HG03066 (cell line): ENCODE results near the gene MSRB2.
"Not testable (repeated sequence)": the region's sequence is repeated elsewhere in the genome, so short reads cannot be mapped to it uniquely, and the experiment has no call there.

Source experiments
- ATAC-seq: cut with Tn5 transposase; IDR thresholded peaks from one replicate; pipeline ENCODE4 v1.9.1; 2021; ENCODE audit warnings: low read depth; ENCODE audit not compliant: unreplicated experiment

MSRB2 gene

DNA sequence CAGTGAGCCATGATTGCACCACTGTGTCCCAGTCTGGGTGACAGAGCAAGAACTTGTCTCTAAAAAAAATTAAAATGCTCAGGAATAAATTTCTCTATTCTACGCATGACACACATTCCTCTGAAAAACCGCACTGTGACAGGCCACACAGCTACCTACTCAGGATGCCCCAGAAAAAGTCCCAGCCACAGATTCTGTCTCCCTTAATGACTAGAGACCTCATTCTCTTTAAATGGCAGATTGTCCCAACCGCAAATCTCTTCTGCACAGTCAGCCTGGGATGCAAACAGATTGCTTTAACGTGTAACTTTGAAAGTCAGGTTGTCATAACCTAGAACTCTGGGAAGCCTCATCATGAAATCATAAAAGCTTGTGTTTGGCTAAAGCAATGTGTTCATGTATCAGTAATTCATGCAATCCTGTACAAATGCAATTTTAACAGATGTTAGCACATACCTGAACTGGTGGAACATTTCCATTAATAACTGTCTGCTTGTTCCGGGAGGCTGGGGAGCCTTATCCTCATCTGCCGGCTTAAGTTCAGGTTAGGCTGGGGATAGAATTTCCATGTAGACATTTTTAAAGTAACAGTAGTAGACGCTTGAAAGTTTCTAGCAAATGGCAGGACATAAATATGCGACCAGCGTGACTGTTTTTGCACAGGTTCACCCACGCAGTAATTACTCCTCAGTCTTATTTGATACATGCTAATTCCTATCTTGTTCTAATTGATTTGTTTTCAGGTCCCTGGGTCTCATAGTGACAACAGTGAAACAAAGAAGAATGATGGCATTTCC is 26.2 kb upstream of the MSRB2 start:
- ATAC-seq: no peak

DNA sequence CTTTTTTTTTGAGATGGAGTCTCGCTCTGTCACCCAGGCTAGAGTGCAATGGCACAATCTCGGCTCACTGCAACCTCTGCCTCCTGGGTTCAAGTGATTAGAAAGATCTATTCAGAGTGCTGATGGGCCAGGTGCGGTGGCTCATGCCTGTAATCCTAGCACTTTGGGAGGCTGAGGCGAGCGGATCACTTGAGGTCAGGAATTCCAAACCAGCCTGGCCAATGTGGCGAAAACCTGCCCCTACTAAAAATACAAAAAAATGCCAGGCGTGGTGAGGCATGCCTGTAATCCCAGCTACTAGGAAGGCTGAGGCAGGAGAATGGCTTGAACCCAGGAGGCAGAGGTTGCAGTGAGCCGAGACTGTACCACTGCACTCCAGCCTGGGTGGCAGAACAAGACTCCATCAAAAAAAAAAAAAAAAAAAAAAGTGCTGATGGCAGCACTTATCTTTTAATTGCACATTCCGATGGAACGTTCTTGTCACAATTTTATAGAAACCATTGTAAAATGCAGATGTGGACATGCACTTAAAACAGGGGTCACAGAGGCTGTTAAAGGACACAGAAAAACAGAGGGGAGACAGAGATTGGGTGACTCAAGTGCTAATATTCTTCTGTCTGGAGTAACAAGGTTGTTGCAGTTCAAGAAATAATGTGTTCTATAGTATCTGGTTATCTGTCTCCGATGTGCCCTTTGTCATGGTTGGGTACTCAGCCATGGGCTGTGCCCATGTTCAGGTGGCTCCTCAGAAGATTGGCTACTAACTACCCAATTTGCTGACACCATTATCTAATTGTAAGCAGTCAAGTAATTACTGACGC is 25.1 kb upstream of the MSRB2 start:
- ATAC-seq: not testable (repeated sequence)

DNA sequence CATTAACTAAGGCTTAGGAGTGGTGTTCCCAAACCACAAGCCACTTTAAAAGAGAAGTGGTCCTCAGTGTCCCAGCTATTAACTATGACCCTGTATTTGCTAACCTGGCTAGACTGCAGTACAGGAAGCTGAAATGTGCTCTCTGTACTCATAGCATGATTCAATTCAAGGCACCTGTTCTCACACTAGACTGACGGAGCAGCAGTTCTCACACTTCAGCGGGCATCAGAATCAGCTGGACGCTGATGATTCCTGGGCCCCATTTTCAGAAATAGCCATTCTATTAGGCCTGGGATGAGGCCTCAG is 24.5 kb upstream of the MSRB2 start:
- no peak for ATAC-seq

DNA sequence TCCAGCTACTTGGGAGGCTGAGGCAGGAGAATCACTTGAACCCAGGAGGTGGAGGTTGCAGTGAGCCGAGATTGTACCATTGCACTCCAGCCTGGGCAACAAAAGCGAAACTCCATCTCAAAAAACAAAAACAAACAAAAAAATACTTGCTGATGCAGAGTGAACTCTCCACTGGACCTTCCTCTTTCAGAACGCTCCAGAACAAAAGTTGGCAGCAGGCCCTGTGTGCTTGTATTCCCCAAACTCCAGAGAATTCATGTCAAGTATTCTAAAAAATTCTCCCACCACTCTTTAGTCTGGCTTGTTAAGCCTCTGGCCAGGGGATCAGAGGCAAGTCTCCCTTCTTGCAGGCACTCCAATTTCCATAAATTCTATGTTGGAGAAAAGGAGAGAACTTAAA is 22.8 kb upstream of the MSRB2 start:
- ATAC-seq: not testable (repeated sequence)

DNA sequence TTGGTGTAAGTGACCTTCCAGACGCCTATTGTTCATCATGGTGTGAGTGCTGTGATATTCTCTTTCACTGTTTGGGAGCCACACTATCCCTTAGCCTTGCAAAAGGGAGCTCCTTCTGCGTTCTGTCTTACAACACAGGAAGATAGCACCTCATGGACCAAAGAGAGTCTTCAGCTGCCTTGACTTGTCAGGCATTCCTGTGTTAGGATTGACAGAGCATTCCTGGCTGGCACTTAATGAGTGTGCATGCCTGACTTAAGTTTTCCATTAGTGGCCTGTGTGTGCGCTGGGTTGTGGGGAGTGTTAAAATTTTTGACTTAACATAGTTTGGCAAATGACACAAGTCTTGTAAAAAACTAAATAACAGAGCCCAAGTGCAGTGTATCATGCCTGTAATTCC is 21.9 kb upstream of the MSRB2 start:
- no peak for ATAC-seq

DNA sequence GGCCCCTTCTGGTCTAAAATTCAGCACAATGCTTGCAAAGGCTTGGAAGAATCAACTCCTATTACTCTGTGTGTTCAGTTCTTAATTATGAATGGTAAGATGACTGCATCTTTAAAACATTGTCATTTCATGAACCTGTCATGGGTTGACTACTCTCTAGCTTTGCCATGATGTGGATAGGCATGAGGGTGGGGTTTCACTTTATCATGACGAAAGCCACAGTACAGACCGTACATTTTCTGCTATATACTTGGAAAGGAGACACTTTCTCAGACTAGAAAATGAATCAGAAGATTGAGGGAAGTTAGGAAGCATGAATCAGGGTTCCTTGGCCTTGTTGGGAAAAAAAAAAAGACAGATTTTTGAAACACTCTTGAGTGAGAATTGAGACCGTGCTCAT is 19.7 kb upstream of the MSRB2 start:
- ATAC-seq: no peak

DNA sequence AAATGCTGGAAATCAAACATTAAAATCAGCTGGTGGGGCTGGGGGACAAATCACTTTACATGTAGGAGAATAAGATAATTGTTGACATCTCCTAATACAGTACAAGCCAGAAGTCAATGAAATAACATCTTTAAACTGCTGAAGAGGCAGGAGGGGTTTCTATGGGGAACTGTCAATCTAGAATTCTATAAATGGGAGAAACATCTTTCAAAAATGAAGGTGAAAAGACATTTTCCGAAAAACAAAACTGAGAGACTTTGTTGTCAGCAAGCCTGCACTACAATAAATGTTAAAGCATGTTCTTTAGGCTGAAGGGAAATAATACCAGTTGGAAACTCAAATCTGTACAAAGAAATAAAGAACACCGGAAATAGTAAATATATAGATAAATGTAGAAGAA is 17.3 kb upstream of the MSRB2 start:
- ATAC-seq: no peak

DNA sequence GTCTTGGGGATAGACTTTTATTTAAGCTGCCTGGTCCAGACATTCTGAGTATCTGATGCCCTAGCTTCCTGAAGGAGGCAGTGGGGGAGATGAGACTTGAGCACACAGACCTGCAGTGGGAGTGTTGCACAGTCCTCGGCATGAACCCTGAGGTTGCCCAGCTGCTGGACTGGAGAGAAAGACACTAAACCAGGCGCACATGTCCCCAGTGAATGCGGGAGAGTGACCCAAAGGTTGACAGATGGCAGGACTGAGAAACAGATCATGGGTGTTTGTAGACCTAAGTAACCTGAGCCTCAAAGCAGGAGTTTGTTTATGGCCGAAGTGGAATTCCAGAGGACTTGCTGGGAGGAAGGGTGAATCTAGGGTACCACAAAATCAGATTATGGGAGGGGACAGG is 15.7 kb upstream of the MSRB2 start:
- no peak for ATAC-seq

DNA sequence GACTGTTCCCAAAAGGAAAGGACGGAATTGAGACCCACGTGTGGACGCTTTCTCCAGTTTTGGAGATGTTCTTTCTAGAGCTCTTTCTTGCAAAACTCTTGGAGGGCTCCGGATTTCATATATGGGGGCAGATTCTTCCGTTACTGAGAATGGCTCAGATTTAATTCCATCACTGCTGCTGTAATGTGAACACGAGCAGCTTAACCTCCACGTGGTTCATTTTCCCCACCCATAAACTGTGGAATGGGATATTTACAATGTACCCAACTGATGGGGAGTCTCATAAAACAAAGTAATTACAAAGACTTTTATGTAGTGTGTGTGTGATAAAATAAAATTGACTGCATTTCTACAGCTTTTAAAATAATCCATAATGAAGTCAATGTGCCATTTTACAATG is 15.1 kb upstream of the MSRB2 start:
- ATAC-seq: no peak

DNA sequence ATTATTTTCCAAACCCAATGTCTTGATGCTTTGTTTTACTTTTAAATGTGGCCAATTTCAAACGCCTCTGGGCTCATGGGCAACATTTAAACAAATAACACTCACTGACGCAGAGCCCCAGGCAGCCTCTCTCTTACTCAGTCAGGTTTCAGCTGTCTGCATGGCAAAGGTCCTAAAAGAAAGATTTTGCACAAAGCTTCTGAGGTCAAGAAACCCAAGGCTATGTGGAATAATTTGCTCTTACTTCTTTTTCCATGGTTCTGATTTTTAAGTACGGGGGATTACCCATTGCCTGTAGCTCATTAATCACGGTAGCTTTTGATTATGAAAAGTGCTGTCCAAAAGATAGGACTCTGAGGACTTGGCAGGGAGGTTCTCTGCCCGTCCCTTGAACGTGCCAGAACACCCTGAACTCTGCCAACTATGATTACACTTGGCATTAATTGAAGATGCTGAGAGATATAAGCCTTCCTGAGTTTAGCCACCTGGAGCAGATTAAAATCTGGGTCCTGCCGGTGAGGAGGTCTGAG is 14.1 kb upstream of the MSRB2 start:
- ATAC-seq: no peak

DNA sequence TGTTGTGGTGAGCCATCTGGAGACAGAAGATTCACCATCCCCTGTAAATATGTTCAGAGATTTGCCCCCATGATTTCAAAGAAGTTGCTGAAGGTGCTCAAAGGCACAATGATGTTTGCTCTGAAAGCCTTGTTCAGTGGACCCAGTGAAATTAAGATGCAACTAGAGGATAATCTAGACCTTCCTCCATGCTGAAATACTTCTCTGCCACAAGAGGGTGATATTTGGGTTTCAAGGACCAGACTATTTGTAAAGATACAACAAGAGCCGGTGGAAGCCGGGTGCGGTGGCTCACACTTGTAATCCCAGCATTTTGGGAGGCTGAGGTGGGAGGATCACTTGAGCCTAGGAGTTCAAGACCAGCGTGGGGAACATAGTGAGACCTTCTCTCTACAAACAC is 13.5 kb upstream of the MSRB2 start:
- ATAC-seq: no peak

DNA sequence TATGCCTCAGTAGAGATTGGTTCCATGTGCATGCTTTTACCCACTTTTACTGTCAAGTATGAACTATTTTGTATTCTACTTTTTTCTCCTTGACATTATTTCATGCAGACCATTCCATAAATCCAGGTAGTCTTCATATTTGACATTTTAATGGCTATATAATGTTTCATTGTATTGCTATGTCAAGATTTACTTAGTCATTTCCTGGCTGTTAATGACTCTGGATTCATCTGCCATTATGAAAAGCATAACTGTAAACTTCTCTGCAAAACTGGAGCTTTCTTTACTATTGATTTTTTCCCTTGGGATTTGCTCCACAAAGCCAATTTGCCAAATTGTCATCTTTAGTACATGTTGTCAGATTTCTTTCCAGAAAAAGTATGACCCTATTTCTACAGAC is 6.8 kb upstream of the MSRB2 start:
- ATAC-seq: no peak

DNA sequence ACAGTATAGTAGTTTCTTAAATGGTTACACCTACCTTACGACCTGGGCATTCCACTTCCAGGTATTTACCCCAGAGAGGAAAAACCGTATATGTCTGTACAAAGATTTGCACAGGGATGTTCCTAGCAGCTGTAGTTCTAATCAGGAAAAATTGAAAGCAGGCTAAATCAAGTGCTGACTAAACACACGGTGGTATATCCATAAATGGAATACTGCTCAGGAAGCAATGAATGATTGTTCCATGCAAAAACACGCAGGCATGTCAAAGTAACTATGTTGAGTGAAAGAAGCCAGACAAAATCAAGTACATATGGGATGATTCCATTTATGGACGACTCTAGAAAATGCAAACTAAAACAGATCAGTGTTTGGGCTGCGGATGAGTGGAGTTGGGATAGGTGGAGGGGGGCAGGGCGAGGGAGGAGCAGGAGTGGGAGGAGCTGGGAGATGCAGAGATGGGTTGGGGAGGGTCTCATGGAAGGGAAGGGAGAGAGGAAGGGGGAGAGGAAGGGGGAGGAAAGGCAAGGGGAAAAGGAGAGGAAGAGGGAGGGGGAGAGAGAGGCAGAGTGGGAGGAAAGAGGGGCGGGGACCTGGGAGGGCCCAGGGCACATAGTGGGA is 484 bp upstream of the MSRB2 start:
- no peak for ATAC-seq

DNA sequence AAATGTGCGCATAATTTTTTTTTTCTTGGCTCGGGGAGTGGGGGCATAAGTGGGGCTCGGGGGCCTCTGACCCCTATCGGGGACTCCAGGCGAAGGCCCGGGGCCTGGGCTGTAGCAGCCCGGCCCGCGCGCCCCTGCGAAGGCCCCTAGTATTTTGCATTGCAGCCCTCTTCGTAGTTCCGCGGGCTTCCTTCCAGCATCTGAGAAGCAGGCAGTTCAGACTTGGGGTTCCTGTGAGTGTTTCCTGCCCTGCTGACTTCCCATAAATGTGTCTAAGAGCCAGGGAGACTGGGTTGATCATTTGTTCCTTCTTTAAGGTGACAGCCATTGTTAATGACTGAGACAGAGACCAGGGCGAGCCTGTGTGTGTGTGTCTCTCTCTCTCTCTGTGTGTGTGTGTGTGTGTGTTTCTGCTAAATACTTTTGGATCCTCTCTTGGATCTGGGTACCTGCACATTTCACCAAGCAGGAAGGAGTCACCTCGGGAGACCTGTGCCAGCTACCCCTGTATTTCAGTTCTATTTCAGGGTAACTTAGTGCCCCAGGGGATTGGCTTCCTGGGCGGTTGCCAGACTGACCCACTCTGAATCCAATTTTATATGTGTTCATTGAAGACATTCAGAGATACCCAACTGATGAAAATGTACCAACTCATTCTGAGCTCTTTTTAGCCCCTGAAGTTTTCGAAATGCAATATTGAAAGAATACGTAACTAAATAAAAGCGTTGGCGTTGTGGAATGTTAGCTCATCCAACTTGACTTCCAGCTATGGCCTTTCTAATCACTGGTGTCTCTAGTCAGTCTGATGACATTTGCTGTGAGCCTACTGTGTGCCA is 805 bp downstream of the MSRB2 start:
- ATAC-seq: peak; percentile 66

DNA sequence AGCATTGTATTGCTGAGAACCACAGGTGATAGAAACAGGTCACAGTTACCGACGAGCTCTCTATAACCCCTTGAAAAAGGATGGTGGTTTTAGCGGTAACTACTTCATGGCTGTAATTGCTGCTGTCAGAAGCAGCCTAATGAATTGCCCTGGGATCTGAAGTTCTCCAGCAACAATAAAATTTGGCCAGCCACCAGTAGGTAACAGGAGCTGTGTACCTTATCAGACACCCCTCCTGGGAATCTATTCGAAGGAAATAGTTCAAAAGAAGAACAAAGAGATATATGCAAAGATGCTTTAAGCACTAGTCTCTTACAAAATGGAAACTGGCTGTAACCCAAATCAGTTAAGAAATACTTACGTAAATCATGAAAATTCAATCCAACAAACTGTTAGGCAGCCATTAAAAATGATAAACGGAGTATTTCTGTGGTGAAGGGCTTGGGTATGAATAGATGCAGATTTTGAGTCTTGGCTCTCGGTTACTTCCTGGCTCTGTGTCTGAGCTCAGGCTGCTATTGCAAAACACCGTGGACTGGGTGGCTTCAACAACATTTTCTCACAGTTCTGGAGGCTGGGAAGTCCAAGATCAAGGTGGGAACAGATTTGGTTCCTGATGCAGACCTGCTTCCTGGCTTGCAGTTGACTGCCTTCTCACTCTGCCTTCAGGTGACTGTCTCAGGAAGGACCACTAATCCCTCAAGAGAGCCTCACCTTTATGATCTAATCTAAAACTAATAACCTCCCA is 1.6 kb downstream of the MSRB2 start:
- ATAC-seq: no peak

DNA sequence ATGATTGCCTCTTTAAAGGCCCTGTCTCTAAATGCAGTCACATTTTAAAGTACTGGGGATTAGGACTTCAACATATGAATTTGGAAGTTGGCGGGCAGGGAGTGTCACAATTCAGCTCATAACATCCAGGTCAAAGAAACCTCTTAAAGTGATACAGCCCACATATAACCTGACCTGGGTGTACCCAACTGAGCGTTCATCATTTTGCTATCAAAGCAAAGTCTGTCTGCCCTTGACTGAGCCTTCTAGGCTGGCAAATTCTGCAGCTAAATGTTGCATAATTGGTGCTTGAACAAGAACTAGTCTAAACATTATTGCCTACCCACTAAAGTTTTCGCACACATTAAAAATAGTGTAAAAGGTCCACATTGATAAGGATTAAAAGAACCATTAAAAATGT is 3.7 kb downstream of the MSRB2 start:
- ATAC-seq: no peak

DNA sequence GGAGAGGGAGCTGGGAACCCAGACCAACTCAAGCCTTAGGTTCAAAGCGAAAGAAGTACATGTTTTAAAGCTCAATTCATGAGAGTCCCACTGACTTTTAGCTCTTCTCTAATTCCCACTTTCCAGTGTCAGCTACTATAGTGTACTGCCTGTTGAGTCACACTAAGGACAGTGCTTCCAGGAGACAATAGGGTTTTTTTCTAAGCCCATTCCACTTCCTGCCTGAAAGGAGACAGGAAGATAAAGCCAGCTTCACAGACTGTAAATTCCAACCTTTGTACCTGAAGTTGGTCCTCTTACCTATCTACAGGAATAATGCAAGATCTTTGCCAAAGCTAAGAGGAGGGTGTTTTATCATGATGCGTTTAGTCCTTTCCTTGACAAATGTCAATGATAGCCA is 4.4 kb downstream of the MSRB2 start:
- ATAC-seq: no peak

DNA sequence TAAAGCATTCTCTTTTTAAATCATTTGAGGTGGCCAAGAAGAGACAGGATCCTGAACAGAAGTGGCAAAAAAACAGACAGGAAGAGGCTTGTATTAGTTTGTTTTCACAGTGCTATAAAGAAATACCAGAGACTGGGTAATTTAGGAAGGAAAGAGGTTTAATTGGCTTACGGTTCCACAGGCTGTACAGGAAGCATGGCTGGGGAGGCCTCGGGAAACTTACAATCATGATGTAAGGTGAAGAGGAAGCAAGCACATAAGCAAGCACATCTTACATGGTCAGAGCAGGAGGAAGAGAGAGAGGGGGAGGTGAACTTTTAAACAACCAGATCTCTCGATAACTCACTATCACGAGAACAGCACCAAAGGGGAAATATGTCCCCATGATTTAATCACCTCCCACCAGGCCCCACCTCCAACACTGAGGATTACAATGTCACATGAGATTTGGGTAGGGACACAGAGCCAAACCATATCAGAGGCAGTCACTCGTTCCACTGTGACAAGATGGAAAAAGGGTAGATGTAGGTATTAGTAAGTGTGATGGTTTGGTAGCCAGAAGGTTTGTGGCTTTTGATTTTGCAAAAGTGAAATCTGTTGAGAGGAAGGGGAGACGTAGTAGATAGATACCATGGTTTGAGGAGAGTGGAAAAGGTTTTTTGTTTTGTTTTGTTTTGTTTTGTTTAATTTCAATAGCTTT is 5.1 kb downstream of the MSRB2 start:
- ATAC-seq: no peak

DNA sequence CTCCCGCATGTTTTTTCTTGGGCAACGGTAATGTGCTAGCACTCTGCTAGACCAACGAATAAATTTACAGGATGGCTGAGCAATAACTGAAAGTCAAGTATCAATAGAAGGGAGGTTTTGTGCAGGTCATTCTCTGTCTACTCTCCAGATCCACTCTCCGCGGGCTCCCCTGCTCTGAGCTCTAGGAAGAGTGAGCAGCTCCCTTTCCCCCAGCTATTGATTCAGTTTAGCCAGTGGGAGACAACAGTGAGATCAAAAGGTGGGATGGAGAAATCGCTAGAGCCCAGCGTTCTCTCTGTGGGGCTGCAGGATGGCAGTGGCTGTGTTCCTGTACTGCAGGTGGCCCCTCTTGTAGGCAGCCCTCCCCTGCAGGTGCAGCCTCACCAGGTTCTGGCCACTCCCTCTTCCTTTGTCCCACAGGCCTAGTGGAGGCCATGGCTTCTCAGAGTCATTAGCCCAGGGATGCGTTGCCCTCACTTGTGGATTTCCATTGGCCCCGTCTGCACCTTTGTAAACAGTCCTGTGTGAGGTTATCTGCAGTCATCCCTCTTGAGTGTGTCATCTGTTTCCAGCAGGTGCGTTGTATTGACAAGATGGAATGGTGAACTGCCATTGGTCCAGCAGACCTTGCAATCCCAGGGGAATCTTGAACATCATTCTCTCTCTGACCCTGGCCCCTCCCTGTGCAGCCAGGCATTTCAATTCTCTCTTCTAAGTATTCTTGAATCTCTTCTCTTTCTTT is 11.1 kb downstream of the MSRB2 start:
- ATAC-seq: no peak
